NCI-H526 treated with DMSO at 0.1 percent for 48 hours (cell line): ENCODE data around the gene PARP6.

Experiments
- DNase-seq: peaks from one replicate; lab custom pipeline; 2025; lab: John Stamatoyannopoulos, UW

Gene PARP6, protein sequence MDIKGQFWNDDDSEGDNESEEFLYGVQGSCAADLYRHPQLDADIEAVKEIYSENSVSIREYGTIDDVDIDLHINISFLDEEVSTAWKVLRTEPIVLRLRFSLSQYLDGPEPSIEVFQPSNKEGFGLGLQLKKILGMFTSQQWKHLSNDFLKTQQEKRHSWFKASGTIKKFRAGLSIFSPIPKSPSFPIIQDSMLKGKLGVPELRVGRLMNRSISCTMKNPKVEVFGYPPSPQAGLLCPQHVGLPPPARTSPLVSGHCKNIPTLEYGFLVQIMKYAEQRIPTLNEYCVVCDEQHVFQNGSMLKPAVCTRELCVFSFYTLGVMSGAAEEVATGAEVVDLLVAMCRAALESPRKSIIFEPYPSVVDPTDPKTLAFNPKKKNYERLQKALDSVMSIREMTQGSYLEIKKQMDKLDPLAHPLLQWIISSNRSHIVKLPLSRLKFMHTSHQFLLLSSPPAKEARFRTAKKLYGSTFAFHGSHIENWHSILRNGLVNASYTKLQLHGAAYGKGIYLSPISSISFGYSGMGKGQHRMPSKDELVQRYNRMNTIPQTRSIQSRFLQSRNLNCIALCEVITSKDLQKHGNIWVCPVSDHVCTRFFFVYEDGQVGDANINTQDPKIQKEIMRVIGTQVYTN

DNA sequence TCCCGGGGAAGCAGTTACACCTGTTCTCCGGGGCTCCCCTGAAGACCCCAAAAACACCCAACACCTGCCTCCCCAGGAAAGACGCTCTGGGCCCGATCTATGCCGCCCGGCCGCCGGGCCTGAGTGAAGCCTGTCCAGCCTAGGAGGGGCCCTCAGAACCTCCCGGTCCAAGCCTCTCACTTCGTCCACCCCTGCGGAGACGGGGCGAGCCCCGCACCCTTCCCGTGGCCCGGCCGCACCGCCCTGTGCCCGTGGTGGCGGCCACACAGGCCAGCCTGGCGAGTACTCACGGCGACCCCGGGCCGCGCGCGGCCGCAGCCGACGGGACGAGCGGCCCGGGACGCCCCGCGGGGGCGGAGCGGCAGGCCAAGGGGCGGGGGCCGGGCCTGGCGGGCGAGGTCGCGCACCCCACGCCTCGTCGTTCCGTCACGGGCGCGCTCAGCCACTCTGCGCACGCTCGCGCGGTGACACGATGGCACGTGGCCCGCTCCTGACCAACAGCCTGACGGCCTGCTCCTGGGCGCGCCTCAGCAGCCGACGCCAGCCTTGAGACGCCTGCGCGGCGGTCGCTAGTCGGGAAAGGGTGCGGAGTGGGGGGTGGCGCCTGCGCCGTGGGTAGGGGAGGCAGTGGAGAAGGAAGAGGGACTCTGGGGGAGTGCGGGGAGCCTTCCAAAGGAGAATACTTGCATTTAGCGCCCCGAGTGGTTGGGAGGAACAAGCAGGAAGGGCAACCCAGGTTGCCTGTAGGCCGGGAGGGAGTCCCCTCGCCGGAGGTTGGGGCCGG, at the start of gene PARP6:
Gene PARP6, minus strand, starts transcription at position 342 of the 784 bp plus-strand sequence. CDS start 5,077 bp downstream, outside the sequence.
- DNase-seq: peak; percentile 96

DNA sequence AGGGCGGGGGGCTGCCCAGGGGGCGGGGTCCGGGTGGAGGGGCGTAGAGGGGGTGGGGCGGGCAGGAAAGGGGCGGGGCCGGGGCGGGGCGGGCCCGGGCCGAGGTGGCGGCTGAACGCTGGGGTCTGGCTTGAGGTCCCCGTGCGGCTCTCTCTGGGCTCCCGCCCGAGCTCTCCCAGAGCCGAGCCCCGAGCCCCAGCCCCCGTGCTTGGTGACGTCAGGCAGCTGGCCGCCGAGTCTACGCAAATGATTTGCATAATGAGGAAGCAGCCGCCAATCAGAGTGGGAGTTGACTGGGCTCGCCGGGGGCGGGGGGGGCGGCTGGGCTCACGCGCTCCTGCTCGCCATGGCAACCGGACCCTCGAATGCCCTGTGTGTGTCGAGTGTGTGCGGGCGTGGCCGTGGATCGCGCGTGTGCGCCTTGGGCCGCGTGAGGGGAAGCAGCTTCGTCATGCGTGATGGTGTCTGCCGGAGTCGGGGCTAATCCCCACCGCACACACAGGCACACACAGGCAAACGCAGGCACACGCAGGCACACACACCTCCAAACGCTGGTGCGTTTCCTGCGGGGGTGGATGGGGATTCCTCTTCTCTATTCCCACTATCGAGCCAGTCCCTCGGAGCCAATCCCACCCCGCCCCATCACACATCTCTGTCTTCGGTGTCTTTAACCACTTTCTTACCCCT, 47.8 kb upstream of the PARP6 start, which contains the start of gene CELF6:
Gene CELF6, minus strand, starts transcription at position 173 of the 687 bp plus-strand sequence. CDS start 283 bp downstream, outside the sequence.
- peak; percentile 76 for DNase-seq

DNA sequence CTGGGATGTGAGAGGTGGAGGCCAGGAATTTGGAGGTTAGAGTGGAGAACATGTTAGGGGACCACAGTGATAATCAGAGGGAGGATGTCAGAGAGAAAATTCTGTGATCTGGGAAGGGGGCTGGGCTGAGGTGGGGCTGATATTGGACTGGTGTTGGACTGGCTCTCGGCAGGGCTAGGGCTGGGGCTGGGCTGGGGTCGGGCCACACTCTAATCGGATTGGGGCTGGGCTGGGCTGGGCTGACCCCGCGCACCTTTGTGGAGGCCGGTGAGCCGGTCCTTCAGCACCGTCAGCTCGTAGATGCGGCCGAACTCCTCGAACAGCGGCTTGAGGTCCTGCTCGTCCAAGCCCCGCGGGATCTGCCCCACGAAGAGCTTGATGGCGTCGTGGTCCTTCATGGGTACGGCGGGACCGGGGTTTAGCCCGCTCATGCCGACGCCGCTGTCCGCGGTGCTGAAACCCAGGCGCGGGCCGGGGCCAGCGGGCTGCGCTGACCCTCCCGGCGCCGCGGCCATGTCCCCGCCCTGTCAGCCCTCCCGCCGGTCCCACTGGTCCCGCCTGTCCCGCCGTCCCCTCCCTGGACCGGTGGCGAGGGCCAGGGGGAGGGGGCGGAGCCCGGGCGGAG, 47.1 kb upstream of the PARP6 start:
- no peak for DNase-seq

DNA sequence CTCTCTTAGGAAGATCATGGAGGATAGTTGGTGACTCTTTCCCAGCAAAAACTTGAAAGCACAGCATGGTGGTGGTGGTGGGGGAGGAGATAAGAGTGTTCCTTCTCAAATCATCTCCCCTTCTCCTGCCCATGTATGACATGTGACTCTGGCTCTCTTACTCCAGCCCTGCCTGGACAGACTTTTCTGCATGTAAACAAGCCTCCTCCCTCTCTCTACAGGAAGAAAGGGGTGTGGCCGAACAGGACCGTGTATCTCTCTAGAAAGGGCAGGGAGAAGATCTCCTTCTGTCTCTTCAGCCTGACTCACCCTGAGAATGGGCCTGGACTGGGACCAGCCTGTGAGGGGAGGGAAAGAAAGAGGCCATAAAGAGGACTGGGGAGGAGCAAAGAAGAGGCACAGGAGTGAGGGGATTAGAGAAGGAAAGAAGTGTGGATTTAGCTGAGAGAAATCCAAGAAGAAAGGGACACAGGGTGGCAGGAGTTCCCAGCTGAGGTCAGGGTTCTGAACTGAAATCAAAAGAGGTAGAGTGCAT, 46.1 kb upstream of the PARP6 start:
- DNase-seq: peak; percentile 19

DNA sequence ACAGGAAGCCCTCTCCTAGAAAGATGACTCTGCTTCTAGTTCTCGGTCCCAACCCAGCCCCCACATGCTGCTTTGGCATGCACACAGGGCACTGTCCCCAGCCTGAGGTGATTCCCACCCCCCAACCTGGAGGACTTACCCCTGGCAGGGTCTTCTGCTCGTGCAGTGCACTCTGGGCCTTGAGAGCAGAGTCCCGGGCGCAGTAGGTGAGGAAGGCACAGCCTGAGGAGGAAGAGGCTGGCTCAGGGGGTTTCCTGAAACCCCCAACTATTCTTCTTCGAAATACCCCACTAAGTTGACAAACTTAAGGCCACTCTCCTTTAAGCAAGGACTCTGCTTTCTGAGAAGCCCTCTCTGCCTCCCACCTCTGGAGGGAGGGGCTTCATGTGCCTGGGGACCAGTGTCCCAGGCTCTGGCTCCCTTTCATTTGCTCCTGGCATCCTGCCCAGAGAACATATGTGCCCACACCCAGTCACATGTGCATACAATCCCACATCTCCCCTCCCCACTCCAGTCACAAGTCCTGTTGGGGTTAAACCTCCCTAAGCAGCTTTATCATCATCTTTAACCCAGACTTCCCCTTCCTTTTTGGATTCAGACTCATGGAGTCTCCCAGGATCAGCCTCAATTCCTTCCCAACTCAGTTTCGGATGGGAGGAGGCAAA, 43.5 kb upstream of the PARP6 start:
- DNase-seq: no peak

DNA sequence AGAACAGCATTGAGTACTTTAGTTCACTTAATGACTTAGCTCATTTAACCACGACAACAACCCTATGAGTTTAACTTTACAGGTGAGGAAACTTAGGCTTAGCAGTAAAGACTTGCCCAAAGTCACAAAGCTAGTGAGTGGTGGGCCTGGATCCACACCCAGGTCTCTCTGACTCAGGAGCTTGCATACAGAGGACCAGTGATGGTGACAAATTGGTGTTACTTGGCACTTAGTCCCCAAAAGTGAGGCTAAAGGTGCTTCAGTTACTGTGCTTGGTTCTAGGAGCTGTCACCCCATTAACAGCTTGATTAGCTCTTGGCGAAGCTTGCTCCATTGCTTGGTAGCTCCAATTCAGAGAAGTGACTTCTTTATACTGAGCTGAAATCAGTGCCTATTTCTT, 41.5 kb upstream of the PARP6 start:
- DNase-seq: no peak

DNA sequence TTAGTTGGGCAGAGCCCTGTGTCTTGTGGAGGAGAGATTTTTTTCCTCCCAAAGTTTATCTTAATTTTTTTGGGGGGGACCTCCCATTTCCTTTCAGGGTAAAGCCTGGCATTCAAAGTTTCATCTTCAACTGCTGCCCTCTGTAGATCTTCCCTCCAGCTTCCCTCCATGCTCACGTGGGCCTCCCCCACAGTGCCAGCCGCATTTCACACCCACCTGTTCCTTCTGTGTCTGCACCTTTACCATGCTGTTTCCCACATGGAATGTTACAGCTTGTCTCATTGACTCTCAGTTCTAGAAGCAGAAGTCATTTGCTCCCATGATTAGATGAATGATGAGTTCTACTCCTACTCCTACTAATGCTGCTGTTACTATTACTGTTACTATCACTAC, 41.1 kb upstream of the PARP6 start:
- no peak for DNase-seq

DNA sequence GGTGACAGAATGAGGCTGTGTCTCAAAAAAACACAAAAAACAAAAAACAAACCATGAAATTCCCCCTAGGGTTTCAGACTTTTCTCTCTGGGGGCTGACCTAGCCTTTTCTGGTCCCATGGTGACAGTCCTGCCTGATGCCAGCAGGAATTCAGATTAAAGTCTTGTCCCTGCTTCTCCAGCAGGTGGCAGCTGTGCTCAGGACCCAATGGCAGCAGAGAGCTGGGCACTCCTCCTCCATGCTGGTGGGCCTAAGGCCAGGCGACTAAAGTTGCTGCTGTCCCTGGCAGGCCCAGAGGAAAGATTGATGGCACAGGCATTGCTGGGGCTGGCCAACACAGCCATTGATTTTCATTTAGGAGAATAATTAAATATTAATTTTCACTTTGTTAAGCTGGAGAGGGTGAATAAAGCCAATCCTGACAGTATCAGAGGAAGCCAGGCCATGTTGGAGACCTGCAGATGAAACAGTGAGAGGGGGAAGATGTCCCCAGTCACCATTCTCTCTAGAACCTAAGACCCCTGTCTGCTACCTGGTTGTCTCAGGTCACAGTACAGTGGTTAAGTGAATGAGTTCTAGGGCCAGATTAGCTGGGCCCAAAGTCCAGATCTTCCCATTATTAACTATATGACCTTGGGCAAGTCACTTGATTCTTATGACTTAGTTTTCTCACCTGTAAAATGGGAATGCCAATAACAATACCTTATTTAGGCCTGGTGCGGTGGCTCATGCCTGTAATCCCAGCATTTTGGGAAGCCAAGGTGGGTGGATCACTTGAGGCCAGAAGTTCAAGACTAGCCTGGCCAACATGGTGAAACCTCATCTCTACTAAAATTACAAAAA, 40.5 kb upstream of the PARP6 start:
- peak; percentile 24 for DNase-seq

DNA sequence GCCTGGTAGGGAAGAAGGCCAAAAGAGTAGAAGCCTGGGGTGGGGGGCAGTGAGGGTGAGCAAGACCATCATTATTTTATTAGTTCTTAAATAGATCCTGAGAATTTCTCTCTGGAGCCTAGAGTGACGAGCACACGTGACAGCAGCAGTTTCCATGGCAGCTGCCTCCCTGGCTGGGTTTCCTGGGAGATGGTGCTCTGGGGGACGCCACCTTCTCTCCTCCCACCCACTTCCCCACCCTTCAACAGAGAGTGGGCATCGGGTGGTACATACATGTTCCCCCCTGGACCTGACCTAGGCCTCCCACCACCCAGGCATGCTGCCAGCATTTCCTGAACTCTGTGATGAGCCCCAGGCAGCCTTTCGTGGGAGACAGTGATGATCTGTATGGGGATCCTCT, 34.7 kb upstream of the PARP6 start:
- no peak for DNase-seq

DNA sequence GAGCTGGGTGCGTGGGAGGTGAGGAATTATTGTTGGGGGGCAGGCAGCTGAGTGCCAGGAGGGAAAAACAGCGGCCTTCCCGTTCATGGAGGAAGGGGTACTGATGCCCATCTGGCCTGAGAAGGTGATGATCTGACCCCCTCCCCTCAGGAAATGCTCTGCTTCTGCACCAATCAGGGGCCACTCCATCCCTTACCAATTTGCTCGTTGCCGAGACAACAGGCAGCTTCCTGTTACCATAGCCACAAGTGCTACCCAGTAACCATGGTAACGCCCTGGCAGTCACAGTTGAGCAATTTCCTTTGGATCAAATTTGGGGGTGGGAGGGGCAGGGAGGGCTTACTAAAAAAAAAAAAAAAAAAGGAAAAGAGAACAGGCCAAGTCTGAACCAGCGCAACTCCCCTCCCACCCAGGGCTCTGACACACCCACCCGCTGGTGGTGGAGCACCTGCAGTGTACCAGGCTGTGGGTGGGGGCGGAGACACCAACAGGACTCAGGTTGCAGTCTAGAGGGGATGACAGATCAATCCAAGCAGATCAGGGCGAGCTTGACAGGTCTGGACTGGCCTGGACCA, 33.9 kb upstream of the PARP6 start:
- DNase-seq: no peak

DNA sequence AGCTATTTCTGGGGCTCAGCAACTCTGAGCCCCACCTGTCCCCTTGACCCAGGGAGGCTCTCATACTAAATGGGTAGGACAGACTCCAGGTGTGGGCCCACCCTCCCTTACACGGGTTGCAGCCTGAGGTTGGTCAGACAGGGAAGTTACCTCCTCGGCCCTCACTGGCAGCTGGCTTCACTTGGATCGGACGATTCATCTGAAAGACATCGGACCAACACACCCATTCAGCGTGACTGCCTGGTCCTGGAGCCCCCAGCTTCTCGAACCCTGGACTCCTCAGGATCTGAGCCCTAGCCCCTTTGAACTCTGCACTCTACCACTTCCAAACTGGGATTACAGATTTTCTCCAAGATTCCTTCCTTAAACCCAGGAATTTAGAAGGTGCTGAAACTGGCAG, 32.2 kb upstream of the PARP6 start:
- DNase-seq: no peak

DNA sequence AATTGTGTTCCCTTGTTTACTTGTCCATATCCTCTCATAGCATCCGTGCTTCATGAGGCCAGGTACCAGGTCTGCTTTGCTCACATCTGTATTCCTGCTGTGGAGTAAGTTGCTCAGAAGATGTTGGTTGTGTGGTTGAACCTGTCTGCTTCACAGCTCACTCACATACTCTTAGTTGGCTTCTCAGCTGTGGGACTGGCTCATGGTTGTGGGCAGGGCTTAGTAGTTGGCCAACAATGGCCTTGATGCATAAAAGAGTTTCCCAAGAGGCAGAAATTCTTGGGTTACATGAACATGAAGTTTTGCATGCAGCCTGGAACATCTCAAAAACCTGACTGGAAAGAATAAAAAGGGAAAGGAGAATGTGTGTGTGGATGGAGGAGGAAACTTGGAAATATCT, 30.6 kb upstream of the PARP6 start:
- no peak for DNase-seq

DNA sequence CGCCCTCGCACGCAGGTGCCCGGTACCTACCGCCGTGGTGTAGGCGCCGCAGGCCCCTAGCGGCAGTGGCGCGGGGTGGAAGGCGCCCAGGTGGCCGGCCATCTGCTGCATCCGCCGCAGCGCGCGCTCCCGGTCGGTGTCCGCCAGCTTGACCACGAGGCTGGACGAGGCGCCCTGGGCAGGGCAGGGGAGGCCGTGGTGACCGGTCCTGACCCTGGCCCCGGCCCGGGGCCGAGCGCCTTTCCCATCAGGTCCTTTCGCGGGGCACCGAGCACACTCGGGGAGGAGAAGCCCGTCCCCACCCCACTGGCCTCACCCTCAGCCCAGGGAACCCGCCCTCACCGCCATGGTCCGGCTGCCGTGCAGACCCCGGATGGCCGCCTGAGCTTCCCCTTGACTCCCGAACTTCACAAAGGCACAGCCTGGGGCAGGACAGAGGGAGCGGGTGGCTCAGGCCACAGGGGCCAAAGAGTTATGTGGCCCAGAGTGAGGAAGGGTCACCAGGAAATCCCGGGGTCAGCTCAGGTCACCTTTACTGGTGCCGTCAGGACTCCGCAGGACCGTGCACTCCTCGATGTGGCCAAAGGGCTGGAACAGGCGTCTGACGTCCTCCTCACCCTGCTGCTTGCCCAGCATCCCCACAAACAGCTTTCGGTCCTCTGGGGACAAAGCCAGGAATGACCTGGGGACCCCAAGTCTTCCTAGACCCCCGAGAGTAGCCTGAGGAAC, 17.4 kb upstream of the PARP6 start:
- no peak for DNase-seq

DNA sequence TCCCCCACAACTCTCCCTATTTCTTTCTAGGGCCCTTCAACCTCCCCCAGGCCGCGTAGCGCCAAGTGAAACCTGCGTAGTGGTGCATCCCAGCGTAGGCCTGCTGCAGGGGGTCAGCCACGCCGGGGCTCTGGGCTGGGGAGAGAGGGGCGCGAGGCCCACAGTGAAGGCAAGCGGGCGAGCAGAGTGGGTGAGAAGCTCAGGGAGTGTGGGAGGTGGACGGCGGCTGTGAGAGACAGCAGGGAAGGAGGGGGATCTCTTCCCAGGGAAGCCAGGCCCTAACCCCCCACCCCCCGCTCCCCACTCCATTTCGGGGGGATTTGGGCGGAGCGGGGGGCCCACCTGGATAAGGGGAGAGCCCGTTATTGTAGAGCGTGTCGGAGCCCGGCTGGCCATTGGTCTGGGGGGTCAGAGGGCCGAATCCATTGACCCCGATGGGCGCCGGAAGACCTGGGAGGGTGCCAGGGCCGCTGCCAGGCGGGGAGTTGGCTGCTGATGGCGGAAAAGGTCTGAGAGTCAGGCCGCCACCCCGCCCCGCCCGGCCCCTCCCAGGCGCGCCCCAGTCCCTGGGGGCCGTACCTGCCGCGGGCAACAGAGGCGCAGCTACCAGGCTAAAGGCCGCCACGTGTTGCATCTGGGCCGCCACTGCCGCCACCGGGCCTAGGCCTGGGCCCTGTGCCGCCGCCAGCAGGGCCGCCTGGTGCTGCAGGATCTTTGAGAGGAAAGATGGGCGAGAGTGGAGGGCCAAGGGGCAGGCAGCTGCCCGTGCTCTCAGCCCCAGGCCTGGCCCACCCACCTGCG, 16.6 kb upstream of the PARP6 start:
- DNase-seq: no peak

DNA sequence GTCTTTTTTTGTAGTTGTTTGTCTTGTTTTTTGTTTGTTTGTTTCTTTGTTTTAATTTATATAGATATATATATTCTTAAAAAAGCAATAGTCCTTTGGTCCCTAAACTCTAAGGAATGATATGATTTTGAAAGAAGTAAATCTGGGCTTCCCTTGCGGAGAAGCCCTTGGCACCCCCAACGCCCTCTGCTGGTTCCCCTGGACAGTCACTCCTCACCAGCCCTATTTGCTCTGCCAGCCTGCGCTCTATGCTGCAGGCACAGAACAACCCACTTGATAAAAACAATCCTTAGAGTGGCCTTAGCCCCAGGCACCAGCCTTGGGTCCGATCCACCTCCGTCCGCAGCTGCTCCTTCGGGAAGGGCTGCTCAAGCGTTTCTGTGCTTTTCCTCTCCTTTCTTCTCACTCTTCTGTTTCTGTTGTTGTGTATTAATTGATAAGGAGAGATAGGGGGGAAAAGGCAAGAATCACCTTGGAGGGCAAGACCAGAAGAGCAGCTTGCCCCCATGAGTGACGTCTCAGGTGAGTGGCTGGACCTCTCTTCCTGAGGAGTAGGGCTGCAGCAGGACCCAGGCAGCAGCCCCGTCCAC, 13.7 kb upstream of the PARP6 start:
- no peak for DNase-seq

DNA sequence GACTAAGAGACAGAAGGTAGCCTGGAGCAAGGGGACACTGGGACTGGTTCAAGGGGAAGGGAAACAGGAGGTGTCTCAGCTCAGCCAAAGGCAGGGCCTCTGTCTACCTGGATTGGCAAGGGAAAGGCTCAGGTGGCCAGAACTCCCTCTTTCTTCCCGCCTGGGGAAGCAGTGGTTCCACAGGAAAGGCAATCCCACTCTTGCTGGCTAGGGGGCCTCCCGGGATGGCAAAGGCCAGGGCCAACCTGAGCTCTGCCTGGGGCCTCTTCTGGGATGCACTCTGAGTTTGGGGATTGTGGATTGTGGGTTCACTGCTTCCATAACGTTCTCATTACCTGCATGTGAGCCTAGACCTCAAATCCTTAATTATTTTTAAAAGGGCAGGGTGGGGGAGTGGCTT, 13.0 kb upstream of the PARP6 start:
- no peak for DNase-seq

DNA sequence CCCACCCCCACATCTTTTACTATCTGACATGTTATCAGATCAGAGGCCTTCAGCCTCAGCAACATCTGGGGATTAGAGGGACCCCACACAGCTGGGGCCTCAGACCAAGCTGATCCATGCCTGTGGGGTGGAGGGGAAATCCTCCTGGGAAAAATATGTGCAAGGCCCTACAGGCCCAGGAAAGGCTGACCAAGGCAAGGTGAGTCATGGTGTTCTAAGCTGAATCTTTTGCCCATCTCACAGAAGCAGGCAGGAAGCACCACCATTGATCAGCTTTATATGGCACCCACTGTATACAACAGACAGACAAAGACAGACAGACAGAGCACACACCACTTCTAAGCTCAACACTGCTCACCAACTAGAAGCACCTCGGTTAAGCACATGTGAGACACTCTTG, 12.4 kb upstream of the PARP6 start:
- DNase-seq: no peak

DNA sequence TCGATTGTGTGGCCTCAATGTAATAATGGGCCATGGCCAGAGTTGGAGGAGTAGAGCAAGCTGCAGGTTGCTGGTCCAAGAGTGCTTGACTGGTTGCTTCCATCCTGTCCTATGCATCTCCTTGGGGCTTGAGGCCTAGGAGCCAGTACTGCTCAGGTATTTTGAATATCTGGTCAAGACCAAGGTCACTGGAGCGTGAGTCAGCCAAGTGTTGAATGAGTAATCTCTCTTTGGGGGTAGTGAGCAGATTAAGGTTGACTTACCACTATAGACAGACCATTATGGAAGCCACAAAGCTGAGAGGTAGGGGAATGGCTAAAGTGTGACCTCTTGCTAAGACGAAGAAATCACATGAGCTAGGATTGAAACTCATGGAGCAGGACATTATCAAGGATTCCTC, 9.4 kb upstream of the PARP6 start:
- no peak for DNase-seq
